HG03066 (cell line): Measurements from ENCODE around the gene SCAANT1.

Experiments used
- ATAC-seq: cut with Tn5 transposase; IDR thresholded peaks from one replicate; pipeline ENCODE4 v1.9.1; 2021; ENCODE audit warnings: low read depth; ENCODE audit not compliant: unreplicated experiment

The SCAANT1 gene

GRCh38 chr3:63934041-63934866 is 22.1 kb upstream of the SCAANT1 start:
- ATAC-seq, result no peak

- peak; percentile 54 for ATAC-seq
Measured at GRCh38 chr3:63933459-63933858, 21.3 kb upstream of the SCAANT1 start.

GRCh38 chr3:63932509-63933212 is 20.5 kb upstream of the SCAANT1 start:
- ATAC-seq, result no peak

- ATAC-seq, result no peak
Measured at GRCh38 chr3:63931290-63931689, 19.1 kb upstream of the SCAANT1 start.

- peak; percentile 87 for ATAC-seq
Measured at GRCh38 chr3:63927422-63928280, 15.5 kb upstream of the SCAANT1 start.

GRCh38 chr3:63926309-63926708 is 14.1 kb upstream of the SCAANT1 start:
- no peak for ATAC-seq

GRCh38 chr3:63922491-63923199 is 10.5 kb upstream of the SCAANT1 start:
- no peak for ATAC-seq

- ATAC-seq, result peak; percentile 85
Measured at GRCh38 chr3:63921741-63922482, 9.7 kb upstream of the SCAANT1 start.

GRCh38 chr3:63920001-63920400 is 7.8 kb upstream of the SCAANT1 start:
- no peak for ATAC-seq

GRCh38 chr3:63918321-63918720 is 6.1 kb upstream of the SCAANT1 start:
- no peak for ATAC-seq

- ATAC-seq, result no peak
Measured at GRCh38 chr3:63914312-63914711, 2.1 kb upstream of the SCAANT1 start.

GRCh38 chr3:63912768-63913588 is 795 bp upstream of the SCAANT1 start:
- ATAC-seq, result peak; percentile 13

GRCh38 chr3:63911509-63911872 is 692 bp downstream of the SCAANT1 start:
- peak; percentile 22 for ATAC-seq

- ATAC-seq, result no peak
Measured at GRCh38 chr3:63910891-63911290, 1.3 kb downstream of the SCAANT1 start.

GRCh38 chr3:63910001-63910400 is 2.2 kb downstream of the SCAANT1 start:
- ATAC-seq, result no peak

- ATAC-seq, result no peak
Measured at GRCh38 chr3:63909431-63909830, 2.8 kb downstream of the SCAANT1 start.

GRCh38 chr3:63908776-63909175 is 3.4 kb downstream of the SCAANT1 start:
- no peak for ATAC-seq

- ATAC-seq, result no peak
Measured at GRCh38 chr3:63908081-63908736, 4.0 kb downstream of the SCAANT1 start.
